SK-N-SH (cell line): ENCODE data around the gene FRMD3. TPM values are rescaled to one million over a fixed set of nuclear protein-coding genes. Genes with fewer than 3 reads are reported as not detected.

Experiments used
- CTCF ChIA-PET: fragments of 300-600, 350-600 bp; formaldehyde crosslinking; extraction: SDS; loops from one replicate; lab custom pipeline; 2021; lab: Yijun Ruan, JAX
- POLR2A ChIA-PET: fragments of 350-600 bp; sonication (Branson Sonifier 250); formaldehyde crosslinking; extraction: SDS; loops from one replicate; lab custom pipeline; 2020; ENCODE audit warnings: antibody characterized with exemption, inconsistent platforms; lab: Yijun Ruan, JAX
- DNase-seq: peaks from one replicate; pipeline ENCODE4 v3.0.0; 2012
- H2AFZ ChIP-seq: fragments of 200-600 bp; sonication (generic); 2 replicates; pipeline ENCODE4 v1.8.1; 2016; ENCODE audit warnings: antibody characterized with exemption, mild to moderate bottlenecking, low read depth
- H3F3A ChIP-seq: fragments of 200-600 bp; sonication (generic); replicated peaks from 2 replicates; pipeline ENCODE3; 2016; ENCODE audit warnings: antibody characterized with exemption, mild to moderate bottlenecking; ENCODE audit not compliant: insufficient read depth
- H3K27ac ChIP-seq, 2 experiments: fragments of 200-500 bp in 1 of 2; fragments of 200-600 bp in 1 of 2; sonication (Bioruptor generic) in 1 of 2; sonication (generic), shearing (Covaris generic) in 1 of 2; 2 replicates each; pipeline versions ENCODE4 v1.5.1 to v1.6.1; 2014 to 2016; ENCODE audit warnings: low read depth in 2 of 2, inconsistent platforms in 1 of 2, low read length in 1 of 2, mild to moderate bottlenecking in 1 of 2, mixed read lengths in 1 of 2
- H3K27me3 ChIP-seq: fragments of 200-600 bp; sonication (generic), shearing (Covaris generic); 2 replicates; pipeline ENCODE4 v1.6.1; 2016; ENCODE audit warnings: mixed run types; ENCODE audit not compliant: insufficient read depth
- H3K36me3 ChIP-seq, 2 experiments: fragments of 200-500 bp in 1 of 2; fragments of 200-600 bp in 1 of 2; sonication (Bioruptor generic) in 1 of 2; sonication (generic) in 1 of 2; replicated peaks in 1 of 2; 2 replicates each; pipeline versions ENCODE3 to v1.5.1; 2014 to 2016; ENCODE audit warnings: low read length in 1 of 2, mild to moderate bottlenecking in 1 of 2; ENCODE audit not compliant: insufficient read depth in 2 of 2, control insufficient read depth in 1 of 2
- H3K4me1 ChIP-seq, 2 experiments: fragments of 200-500 bp in 1 of 2; fragments of 200-600 bp in 1 of 2; sonication (Bioruptor generic) in 1 of 2; sonication (generic), shearing (Covaris generic) in 1 of 2; 2 replicates each; pipeline versions ENCODE4 v1.5.1 to v1.6.1; 2014 to 2016; ENCODE audit warnings: low read depth in 1 of 2, low read length in 1 of 2, mixed run types in 1 of 2; ENCODE audit not compliant: insufficient read depth in 2 of 2, control insufficient read depth in 1 of 2
- H3K4me2 ChIP-seq: fragments of 200-600 bp; sonication (generic), shearing (Covaris generic); 2 replicates; pipeline ENCODE4 v1.6.1; 2017; ENCODE audit warnings: mixed run types
- H3K4me3 ChIP-seq, 2 experiments: fragments of 200-500 bp in 1 of 2; fragments of 200-600 bp in 1 of 2; sonication (Bioruptor generic) in 1 of 2; sonication (generic), shearing (Covaris generic) in 1 of 2; 2 replicates each; pipeline versions ENCODE4 v1.5.1 to v1.8.1; 2014 to 2016; ENCODE audit warnings: low read depth in 2 of 2, inconsistent platforms in 1 of 2, low read length in 1 of 2, mild to moderate bottlenecking in 1 of 2, mixed read lengths in 1 of 2, moderate library complexity in 1 of 2
- H3K79me2 ChIP-seq: fragments of 200-600 bp; sonication (generic); 2 replicates; pipeline ENCODE4 v1.8.1; 2017; ENCODE audit warnings: mild to moderate bottlenecking; ENCODE audit not compliant: insufficient read depth
- H3K9ac ChIP-seq: fragments of 200-600 bp; sonication (generic); 2 replicates; pipeline ENCODE4 v1.6.1; 2017; ENCODE audit warnings: mixed run types
- H3K9me2 ChIP-seq: fragments of 200-600 bp; sonication (generic); 2 replicates; pipeline ENCODE4 v1.6.1; 2017; ENCODE audit warnings: mixed run types
- H3K9me3 ChIP-seq: fragments of 200-600 bp; sonication (generic); 2 replicates; pipeline ENCODE4 v1.6.1; 2017; ENCODE audit warnings: mixed run types, mild to moderate bottlenecking, moderate library complexity
- H4K20me1 ChIP-seq: fragments of 200-600 bp; sonication (generic); 2 replicates; pipeline ENCODE4 v1.6.1; 2017; ENCODE audit warnings: mild to moderate bottlenecking, mixed run types; ENCODE audit not compliant: insufficient read depth
- CTCF ChIP-seq: fragments of 200-600 bp; sonication (generic); IDR thresholded peaks from 2 replicates; pipeline ENCODE4 v1.6.1; 2017; ENCODE audit warnings: antibody characterized with exemption, mild to moderate bottlenecking, moderate library complexity
- EP300 ChIP-seq, 2 experiments: IDR thresholded peaks; 2 replicates each; pipeline versions ENCODE4 v1.4.0 to v1.6.1; 2012; ENCODE audit warnings: borderline replicate concordance in 1 of 2, low read depth in 1 of 2, low read length in 1 of 2
- EZH2phosphoT487 ChIP-seq: fragments of 200-600 bp; sonication (generic); IDR thresholded peaks from 2 replicates; pipeline ENCODE4 v1.6.1; 2017; ENCODE audit warnings: low read depth, mixed run types, mild to moderate bottlenecking, antibody characterized with exemption, moderate library complexity, borderline replicate concordance
- FOXJ3 ChIP-seq: sonication (generic); formaldehyde crosslinking; IDR thresholded peaks from 2 replicates; pipeline ENCODE4 v1.5.1; 2020; ENCODE audit warnings: mild to moderate bottlenecking, missing genetic modification reagents
- FOXM1 ChIP-seq: IDR thresholded peaks from 2 replicates; pipeline ENCODE4 v1.4.0; 2012; ENCODE audit warnings: low read depth, mild to moderate bottlenecking
- JUND ChIP-seq: IDR thresholded peaks from 2 replicates; pipeline ENCODE4 v1.4.0; 2012
- MAX ChIP-seq: IDR thresholded peaks from 2 replicates; pipeline ENCODE4 v1.4.0; 2012; ENCODE audit warnings: low read depth
- MEF2A ChIP-seq: IDR thresholded peaks from 2 replicates; pipeline ENCODE4 v1.4.0; 2012; ENCODE audit warnings: low read depth, borderline replicate concordance
- MXI1 ChIP-seq: IDR thresholded peaks from 2 replicates; pipeline ENCODE4 v1.6.1; 2012; ENCODE audit warnings: mild to moderate bottlenecking, low read depth, low read length, improper control_type of control experiment
- NFIC ChIP-seq: IDR thresholded peaks from 2 replicates; pipeline ENCODE4 v1.4.0; 2012; ENCODE audit warnings: borderline replicate concordance
- NRF1 ChIP-seq: IDR thresholded peaks from 2 replicates; pipeline ENCODE4 v1.6.1; 2012; ENCODE audit warnings: low read depth, mild to moderate bottlenecking, low read length
- POLR2AphosphoS5 ChIP-seq: IDR thresholded peaks from 2 replicates; pipeline ENCODE4 v1.6.1; 2012; ENCODE audit warnings: low read depth, low read length
- RCOR1 ChIP-seq: fragments of 150-350 bp; IDR thresholded peaks from 2 replicates; pipeline ENCODE4 v1.6.1; 2017; ENCODE audit warnings: antibody characterized with exemption, low read length
- REST ChIP-seq: IDR thresholded peaks from 2 replicates; pipeline ENCODE4 v1.6.1; 2012; ENCODE audit warnings: mild to moderate bottlenecking, low read depth, low read length, moderate library complexity
- RXRA ChIP-seq: IDR thresholded peaks from 2 replicates; pipeline ENCODE4 v1.4.0; 2012; ENCODE audit warnings: low read depth, mild to moderate bottlenecking, borderline replicate concordance
- SMC3 ChIP-seq: IDR thresholded peaks from 2 replicates; pipeline ENCODE4 v1.6.1; 2012; ENCODE audit warnings: low read depth, low read length, improper control_type of control experiment
- TCF12 ChIP-seq: IDR thresholded peaks from 2 replicates; pipeline ENCODE4 v1.4.0; 2012
- ZBTB33 ChIP-seq: IDR thresholded peaks from 2 replicates; pipeline ENCODE4 v1.4.0; 2012; ENCODE audit warnings: low read depth, borderline replicate concordance
- WGBS: methylation state at CpG from one replicate; pipeline ENCODE4 v1.1.6; 2017; ENCODE audit warnings: low lambda C conversion rate; 5-methylcytosine and 5-hydroxymethylcytosine counted together
- polyA plus RNA-seq, 3 experiments: library from polyadenylated mRNA; depleted of rRNA; stranded (reverse); fragments of >200 nt; gene quantifications; 2 replicates each; pipeline ENCODE4 v1.2.3, GENCODE V29; 2012

FRMD3 gene
- polyA plus RNA-seq, 1 of the 3 experiments (the other 2 are of a cell fraction), result 0.89 TPM

- H3K4me3 ChIP-seq, result no peak overlapping the region; a peak in 1 of 4 replicates
- H3K36me3 ChIP-seq, result peaks cover 3 to 4% of the 10 kb centered on the region in 2 experiments
- no peaks in the 10 kb centered on the region for H3K27me3 ChIP-seq
- ChIA-PET POLR2A (no interaction called here), CTCF (interaction anchor here (0.7 kb wide), 1 partner anchor 1045 kb away, joined by 3 read pairs; no protein-coding TSS in a partner anchor)
- no peak overlapping the region for H3K9ac ChIP-seq
- H3K9me2 ChIP-seq, result no peaks in the 10 kb centered on the region
- H3K4me2 ChIP-seq, result no peak overlapping the region; the same call in 1 of the 2 replicates
- H3K79me2 ChIP-seq, result no peaks in the 10 kb centered on the region
- no peak overlapping the region for H2AFZ ChIP-seq
- H3K27ac ChIP-seq, result peak overlapping the region; percentile 49 to 98; a peak in 3 of 4 replicates
- peaks cover 12% of the 10 kb centered on the region for H3F3A ChIP-seq
- 34% methylated on average over 2 of the region's 2 CpGs for WGBS
- no peak for DNase-seq
- H4K20me1 ChIP-seq, result no peaks in the 10 kb centered on the region
- TF ChIP-seq FOXM1 (no peak), REST (no peak), EP300 (IDR thresholded peaks at IDR 0.05; ENCODE audit: borderline replicate concordance in 1 of 2, low read depth in 1 of 2, low read length in 1 of 2) (no peak), TCF12 (peak; percentile 56; the same call in 1 of the 2 replicates), FOXJ3 (CRISPR knock-in tag) (no peak), RXRA (no peak)
- no peaks in the 10 kb centered on the region for H3K9me3 ChIP-seq
- H3K4me1 ChIP-seq, result peaks cover 26 to 36% of the 10 kb centered on the region in 2 experiments
These were observed 231.0 kb downstream of the FRMD3 start for GRCh38 chr9:83307066-83307724.

- Histone ChIP-seq H3K36me3 (peaks cover 0 to 4% of the 10 kb centered on the region in 2 experiments), H3K4me1 (peaks cover 26 to 39% of the 10 kb centered on the region in 2 experiments), H3F3A (peaks cover 12% of the 10 kb centered on the region), H3K4me2 (peak overlapping the region; percentile 49; the same call in 1 of the 2 replicates), H3K27ac (peak overlapping the region; percentile 57 to 98), H2AFZ (no peak overlapping the region), H3K9me2 (no peaks in the 10 kb centered on the region), H4K20me1 (no peaks in the 10 kb centered on the region), H3K27me3 (no peaks in the 10 kb centered on the region), H3K4me3 (no peak overlapping the region; a peak in 1 of 4 replicates), H3K79me2 (no peaks in the 10 kb centered on the region), H3K9ac (no peak overlapping the region), H3K9me3 (no peaks in the 10 kb centered on the region)
- WGBS, result 17% methylated on average over 8 of the region's 8 CpGs
- peak; percentile 77 for DNase-seq
- POLR2A ChIA-PET, result interaction anchor here (0.5 to 1.6 kb wide), 7 partner anchors 9 to 242 kb away, joined by 3 to 9 read pairs (median 4); partner anchors contain the start of gene RASEF
- CTCF ChIA-PET, result interaction anchor here (0.6 to 2.5 kb wide), 15 partner anchors 13 to 387 kb away, joined by 3 to 13 read pairs (median 4); partner anchors contain the start of gene FRMD3
- TF ChIP-seq EP300 (IDR thresholded peaks at IDR 0.05; ENCODE audit: borderline replicate concordance in 1 of 2, low read depth in 1 of 2, low read length in 1 of 2) (peak in 1 of 2 experiments; percentile 71; a peak in 2 of 4 replicates), NRF1 (no peak), TCF12 (peak; percentile 63; the same call in 1 of the 2 replicates), MXI1 (peak; percentile 84; the same call in 1 of the 2 replicates), RCOR1 (peak; percentile 83; the same call in 1 of the 2 replicates), FOXJ3 (CRISPR knock-in tag) (peak; percentile 61; the same call in 1 of the 2 replicates), POLR2AphosphoS5 (no peak), FOXM1 (no peak), CTCF (no peak), SMC3 (no peak), EZH2phosphoT487 (no peak), MEF2A (no peak), NFIC (peak; percentile 47; the same call in 1 of the 2 replicates), MAX (no peak), JUND (no peak), ZBTB33 (no peak)
These were observed 233.5 kb downstream of the FRMD3 start for GRCh38 chr9:83304686-83305085.
